AG04449 (cell line): ENCODE results near the gene GRK7.

Source experiments
- CTCF ChIA-PET: fragments of 350-600 bp; formaldehyde crosslinking; extraction: SDS; loops from one replicate; lab custom pipeline; 2021; ENCODE audit warnings: antibody characterized with exemption; lab: Yijun Ruan, JAX
- POLR2A ChIA-PET: fragments of 400-600, 350-600 bp; formaldehyde crosslinking; extraction: SDS; loops from one replicate; lab custom pipeline; 2020; ENCODE audit warnings: antibody characterized with exemption, inconsistent platforms; lab: Yijun Ruan, JAX
- DNase-seq: peaks from one replicate; pipeline ENCODE4 v3.0.0-alpha.2; 2010; ENCODE audit warnings: low read depth, low spot score
- H3K4me3 ChIP-seq: 2 replicates; pipeline ENCODE4 v1.5.1; 2011; ENCODE audit warnings: low read depth, mild to moderate bottlenecking, control low read depth, low read length
- CTCF ChIP-seq: IDR thresholded peaks from one replicate; pipeline ENCODE4 v1.5.1; 2011; ENCODE audit warnings: mild to moderate bottlenecking, moderate library complexity, low read length, control low read depth, inconsistent platforms; ENCODE audit not compliant: insufficient read depth; ENCODE audit errors: missing control alignments

GRK7 gene

GRCh38 chr3:141807277-141808033 is 44.2 kb downstream of the GRK7 start:
- POLR2A ChIA-PET: no interaction called here
- CTCF ChIA-PET: no interaction called here
- no peak for TF ChIP-seq CTCF
- no peak overlapping the region for H3K4me3 ChIP-seq
- DNase-seq: no peak

- POLR2A ChIA-PET: no interaction called here
- CTCF ChIA-PET: no interaction called here
- H3K4me3 ChIP-seq: no peak overlapping the region
- TF ChIP-seq CTCF: no peak
- no peak for DNase-seq
Measured at GRCh38 chr3:141808586-141808985, 45.4 kb downstream of the GRK7 start.

- ChIA-PET CTCF (interaction anchor here (1.4 kb wide), 1 partner anchor 234 kb away, joined by 3 read pairs; no protein-coding TSS in a partner anchor), POLR2A (no interaction called here)
- H3K4me3 ChIP-seq: no peak overlapping the region
- no peak for TF ChIP-seq CTCF
- DNase-seq: no peak
Measured at GRCh38 chr3:141810161-141810560, 47.0 kb downstream of the GRK7 start.

- ChIA-PET CTCF (interaction anchor here (1.4 kb wide), 1 partner anchor 235 kb away, joined by 3 read pairs; no protein-coding TSS in a partner anchor), POLR2A (no interaction called here)
- no peak for DNase-seq
- no peak overlapping the region for H3K4me3 ChIP-seq
- no peak for TF ChIP-seq CTCF
Measured at GRCh38 chr3:141811348-141811747, 48.1 kb downstream of the GRK7 start.

GRCh38 chr3:141812084-141812483 is 48.9 kb downstream of the GRK7 start:
- no peak for DNase-seq
- POLR2A ChIA-PET: no interaction called here
- TF ChIP-seq CTCF: no peak
- H3K4me3 ChIP-seq: no peak overlapping the region
- CTCF ChIA-PET: no interaction called here

- H3K4me3 ChIP-seq: no peak overlapping the region
- DNase-seq: no peak
- no peak for TF ChIP-seq CTCF
- CTCF ChIA-PET: no interaction called here
- POLR2A ChIA-PET: no interaction called here
Measured at GRCh38 chr3:141812586-141812985, 49.4 kb downstream of the GRK7 start.
